ENCODE data around the gene BCL6.

GRCh38 chr3:187794731-187795130 lies 49.5 kb upstream of the BCL6 start:
- TF ChIP-seq POLR2A (IDR thresholded peaks at IDR 0.05; ENCODE audit: low read length) (no peak), GATA1 (IDR thresholded peaks at IDR 0.05; ENCODE audit: low read depth, low read length) (no peak)

All from erythroblast (primary cell).